HEK293 (cell line): ENCODE measurements around the gene YBX3.

Source experiments
- CTCF ChIA-PET: fragments of 350-600 bp; formaldehyde crosslinking; extraction: SDS; loops from one replicate; lab custom pipeline; 2021; ENCODE audit warnings: antibody characterized with exemption; lab: Yijun Ruan, JAX
- POLR2A ChIA-PET: fragments of 300-600 bp; formaldehyde crosslinking; extraction: SDS; loops from one replicate; lab custom pipeline; 2020; ENCODE audit warnings: antibody characterized with exemption, inconsistent platforms; lab: Yijun Ruan, JAX
- H3K27ac ChIP-seq: fragments of 200-500 bp; sonication (Bioruptor generic); 2 replicates; pipeline ENCODE4 v1.5.1; 2014; ENCODE audit warnings: low read depth, low read length, control low read depth, inconsistent platforms; ENCODE audit errors: extremely low read depth
- H3K36me3 ChIP-seq, 2 experiments: fragments of 200-500 bp in 1 of 2; sonication (Bioruptor generic) in 1 of 2; 1 replicate in 1 of 2; 2 replicates in 1 of 2; pipeline ENCODE4 v1.5.1; 2014 to 2017; ENCODE audit warnings: inconsistent platforms in 2 of 2, low read length in 2 of 2; ENCODE audit not compliant: control insufficient read depth in 2 of 2, insufficient read depth in 1 of 2
- H3K4me1 ChIP-seq: fragments of 200-500 bp; sonication (Bioruptor generic); 2 replicates; pipeline ENCODE4 v1.5.1; 2014; ENCODE audit warnings: mild to moderate bottlenecking, low read length, inconsistent platforms; ENCODE audit not compliant: control insufficient read depth, insufficient read depth
- H3K4me3 ChIP-seq: 2 replicates; pipeline ENCODE4 v1.5.1; 2011; ENCODE audit warnings: low read depth, mild to moderate bottlenecking, control low read depth, low read length, moderate library complexity
- H3K9me3 ChIP-seq: fragments of 200-500 bp; sonication (Bioruptor generic); 2 replicates; pipeline ENCODE4 v1.5.1; 2014; ENCODE audit warnings: low read depth, low read length, inconsistent platforms; ENCODE audit not compliant: control insufficient read depth, insufficient read depth
- MEIS1 ChIP-seq: sonication (generic); formaldehyde crosslinking; IDR thresholded peaks from 2 replicates; pipeline ENCODE4 v1.8.1; 2022; ENCODE audit warnings: missing genetic modification reagents, mild to moderate bottlenecking, borderline replicate concordance
- PRDM1 ChIP-seq: fragments of 450-650 bp; formaldehyde crosslinking; IDR thresholded peaks from 2 replicates; pipeline ENCODE4; 2016; ENCODE audit warnings: missing biosample characterization, missing genetic modification characterization
- PRDM4 ChIP-seq: fragments of 450-650 bp; formaldehyde crosslinking; IDR thresholded peaks from 2 replicates; pipeline ENCODE4 v1.5.1; 2017; ENCODE audit warnings: missing biosample characterization, missing genetic modification characterization
- SCRT1 ChIP-seq: fragments of 450-650 bp; formaldehyde crosslinking; IDR thresholded peaks from 2 replicates; pipeline ENCODE4 v1.5.1; 2016; ENCODE audit warnings: missing biosample characterization, missing genetic modification characterization, borderline replicate concordance
- SCRT2 ChIP-seq: fragments of 450-650 bp; formaldehyde crosslinking; IDR thresholded peaks from 2 replicates; pipeline ENCODE4 v1.5.1; 2016; ENCODE audit warnings: missing biosample characterization, missing genetic modification characterization
- ZBTB17 ChIP-seq: fragments of 450-650 bp; formaldehyde crosslinking; IDR thresholded peaks from 2 replicates; pipeline ENCODE4 v1.5.1; 2016; ENCODE audit warnings: missing biosample characterization, missing genetic modification characterization
- ZBTB48 ChIP-seq: fragments of 450-650 bp; formaldehyde crosslinking; IDR thresholded peaks from 2 replicates; pipeline ENCODE4 v1.5.1; 2016; ENCODE audit warnings: missing biosample characterization, missing genetic modification characterization
- ZNF174 ChIP-seq: fragments of 450-650 bp; formaldehyde crosslinking; IDR thresholded peaks from 2 replicates; pipeline ENCODE4 v1.5.0; 2017; ENCODE audit warnings: missing biosample characterization, mild to moderate bottlenecking, missing genetic modification characterization
- ZNF18 ChIP-seq: fragments of 450-650 bp; formaldehyde crosslinking; IDR thresholded peaks from 2 replicates; pipeline ENCODE4 v1.5.1; 2016; ENCODE audit warnings: missing biosample characterization, missing genetic modification characterization
- ZNF311 ChIP-seq: fragments of 450-650 bp; formaldehyde crosslinking; IDR thresholded peaks from 2 replicates; pipeline ENCODE4 v1.5.1; 2017; ENCODE audit warnings: missing biosample characterization, missing genetic modification characterization, borderline replicate concordance
- ZNF510 ChIP-seq: fragments of 450-650 bp; formaldehyde crosslinking; IDR thresholded peaks from 2 replicates; pipeline ENCODE4 v1.5.1; 2018; ENCODE audit warnings: mild to moderate bottlenecking, missing genetic modification characterization, missing biosample characterization; ENCODE audit not compliant: insufficient replicate concordance
- ZNF561 ChIP-seq: fragments of 450-650 bp; IDR thresholded peaks from 2 replicates; pipeline ENCODE4 v1.5.1; 2018; ENCODE audit warnings: missing biosample characterization, missing genetic modification characterization, borderline replicate concordance
- ZNF707 ChIP-seq: fragments of 450-650 bp; formaldehyde crosslinking; IDR thresholded peaks from 2 replicates; pipeline ENCODE4 v1.5.1; 2016; ENCODE audit warnings: missing biosample characterization, missing genetic modification characterization
- ZNF791 ChIP-seq: fragments of 450-650 bp; formaldehyde crosslinking; IDR thresholded peaks from 2 replicates; pipeline ENCODE4 v1.5.1; 2016; ENCODE audit warnings: missing biosample characterization, missing genetic modification characterization
- ZSCAN30 ChIP-seq: fragments of 450-650 bp; IDR thresholded peaks from 2 replicates; pipeline ENCODE4 v1.5.1; 2018; ENCODE audit warnings: missing biosample characterization, mild to moderate bottlenecking, missing genetic modification characterization, moderate library complexity
- TF ChIP-seq, protein P1 (sequence below): fragments of 450-650 bp; formaldehyde crosslinking; IDR thresholded peaks from 2 replicates; pipeline ENCODE4 v1.5.1; 2016; ENCODE audit warnings: missing biosample characterization, missing genetic modification characterization
- TF ChIP-seq, protein P2 (sequence below): fragments of 450-650 bp; formaldehyde crosslinking; IDR thresholded peaks from 2 replicates; pipeline ENCODE4 v1.5.1; 2016; ENCODE audit warnings: missing biosample characterization, missing genetic modification characterization
- TF ChIP-seq, protein P3 (sequence below): fragments of 450-650 bp; formaldehyde crosslinking; IDR thresholded peaks from 2 replicates; pipeline ENCODE4 v1.5.1; 2017; ENCODE audit warnings: missing biosample characterization, missing genetic modification characterization
- TF ChIP-seq, protein P4 (sequence below): fragments of 450-650 bp; formaldehyde crosslinking; conservative IDR thresholded peaks from 2 replicates; pipeline ENCODE4 v1.5.1; 2016; ENCODE audit warnings: low read depth, missing biosample characterization, missing genetic modification characterization

Gene YBX3

DNA sequence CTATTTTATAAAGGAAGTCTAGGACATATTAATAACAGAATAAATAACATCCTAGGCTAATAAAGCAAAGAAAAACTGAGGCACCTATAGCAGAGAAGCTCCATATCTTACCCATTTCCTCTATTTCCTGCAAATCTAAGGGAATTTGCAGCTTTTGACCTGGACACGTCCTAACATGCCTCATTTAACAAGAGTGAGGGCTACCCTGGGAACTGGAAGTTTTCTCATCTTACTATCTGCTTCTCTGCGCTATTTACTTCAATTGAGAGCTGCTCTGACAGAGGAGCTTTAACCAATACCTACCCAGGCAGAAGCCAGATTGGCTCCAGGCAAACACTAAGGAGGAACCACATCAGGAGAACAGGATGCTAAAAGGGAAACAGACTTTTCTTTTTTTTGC lies 5.7 kb downstream of the YBX3 start:
- Histone ChIP-seq H3K4me3 (peak overlapping the region; percentile 18), H3K9me3 (no peaks in the 10 kb centered on the region), H3K36me3 (peaks cover 30 to 39% of the 10 kb centered on the region in 2 experiments), H3K4me1 (peaks cover 36% of the 10 kb centered on the region), H3K27ac (peak overlapping the region; percentile 66)
- POLR2A ChIA-PET, result interaction anchor here (0.5 to 1.6 kb wide), 5 partner anchors 9 to 505 kb away, joined by 3 to 4 read pairs (median 3); partner anchors contain the start of genes GABARAPL1 and MAGOHB
- CTCF ChIA-PET, result interaction anchor here (0.9 to 1.0 kb wide), 2 partner anchors 32 to 33 kb away, joined by 3 to 4 read pairs; no protein-coding TSS in a partner anchor
- TF ChIP-seq ZBTB48 (tag by site-specific recombination) (no peak), ZNF791 (tag by site-specific recombination) (no peak), ZNF510 (peak; percentile 32), PRDM1 (tag by site-specific recombination) (peak; percentile 78), ZNF561 (tag by site-specific recombination) (peak; percentile 35; the same call in 1 of the 2 replicates), PRDM4 (tag by site-specific recombination) (0 out of 2 replicates have a peak, but pooled peaks have one; percentile 10), ZSCAN30 (tag by site-specific recombination) (no peak), ZBTB17 (peak; percentile 47; the same call in 1 of the 2 replicates), SCRT1 (tag by site-specific recombination) (no peak), ZNF174 (tag by site-specific recombination) (no peak)
- TF ChIP-seq, protein P1, sequence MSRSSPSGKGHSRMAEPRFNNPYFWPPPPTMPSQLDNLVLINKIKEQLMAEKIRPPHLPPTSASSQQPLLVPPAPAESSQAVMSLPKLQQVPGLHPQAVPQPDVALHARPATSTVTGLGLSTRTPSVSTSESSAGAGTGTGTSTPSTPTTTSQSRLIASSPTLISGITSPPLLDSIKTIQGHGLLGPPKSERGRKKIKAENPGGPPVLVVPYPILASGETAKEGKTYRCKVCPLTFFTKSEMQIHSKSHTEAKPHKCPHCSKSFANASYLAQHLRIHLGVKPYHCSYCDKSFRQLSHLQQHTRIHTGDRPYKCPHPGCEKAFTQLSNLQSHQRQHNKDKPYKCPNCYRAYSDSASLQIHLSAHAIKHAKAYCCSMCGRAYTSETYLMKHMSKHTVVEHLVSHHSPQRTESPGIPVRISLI (tag by site-specific recombination), result no peak
- TF ChIP-seq, protein P2, sequence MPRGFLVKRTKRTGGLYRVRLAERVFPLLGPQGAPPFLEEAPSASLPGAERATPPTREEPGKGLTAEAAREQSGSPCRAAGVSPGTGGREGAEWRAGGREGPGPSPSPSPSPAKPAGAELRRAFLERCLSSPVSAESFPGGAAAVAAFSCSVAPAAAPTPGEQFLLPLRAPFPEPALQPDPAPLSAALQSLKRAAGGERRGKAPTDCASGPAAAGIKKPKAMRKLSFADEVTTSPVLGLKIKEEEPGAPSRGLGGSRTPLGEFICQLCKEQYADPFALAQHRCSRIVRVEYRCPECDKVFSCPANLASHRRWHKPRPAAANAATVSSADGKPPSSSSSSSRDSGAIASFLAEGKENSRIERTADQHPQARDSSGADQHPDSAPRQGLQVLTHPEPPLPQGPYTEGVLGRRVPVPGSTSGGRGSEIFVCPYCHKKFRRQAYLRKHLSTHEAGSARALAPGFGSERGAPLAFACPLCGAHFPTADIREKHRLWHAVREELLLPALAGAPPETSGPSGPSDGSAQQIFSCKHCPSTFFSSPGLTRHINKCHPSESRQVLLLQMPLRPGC, result peak; percentile 72

DNA sequence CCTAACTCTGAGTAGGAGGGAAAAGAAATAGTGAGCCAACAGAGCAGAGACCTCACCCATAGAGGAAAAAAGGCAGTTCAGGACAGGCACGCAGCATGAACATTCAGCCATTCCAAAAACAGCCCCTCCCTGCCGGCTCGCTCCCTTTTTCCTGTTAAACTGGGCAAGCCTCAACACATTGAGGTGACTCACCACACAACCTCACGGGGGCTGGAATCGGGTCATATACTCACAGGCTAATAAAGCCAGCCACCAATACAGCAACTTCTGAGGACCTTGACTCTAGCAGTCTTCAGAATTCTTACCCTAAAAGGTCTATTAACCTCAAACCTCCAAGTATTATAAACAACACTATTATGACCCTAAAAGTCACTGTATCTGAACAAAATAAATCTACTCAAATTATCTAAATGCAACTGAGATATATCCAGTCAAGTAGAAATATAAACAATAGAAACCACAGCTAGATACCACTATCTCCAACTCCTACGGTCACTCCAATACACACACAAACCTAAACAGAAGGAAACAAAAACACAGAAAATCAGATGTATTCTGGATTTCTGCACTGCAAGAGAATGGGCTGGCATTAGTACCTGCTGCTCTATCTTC lies 6.3 kb downstream of the YBX3 start:
- Histone ChIP-seq H3K27ac (peak overlapping the region; percentile 66), H3K9me3 (no peaks in the 10 kb centered on the region), H3K4me3 (peak overlapping the region; percentile 10), H3K36me3 (peaks cover 36 to 45% of the 10 kb centered on the region in 2 experiments), H3K4me1 (peaks cover 36% of the 10 kb centered on the region)
- POLR2A ChIA-PET, result interaction anchor here (1.3 to 1.6 kb wide), 4 partner anchors 9 to 504 kb away, joined by 3 to 4 read pairs (median 4); partner anchors contain the start of genes GABARAPL1 and MAGOHB
- CTCF ChIA-PET, result interaction anchor here (0.9 to 1.0 kb wide), 2 partner anchors 33 to 34 kb away, joined by 3 to 4 read pairs; no protein-coding TSS in a partner anchor
- TF ChIP-seq SCRT2 (tag by site-specific recombination) (peak; percentile 42; the same call in 1 of the 2 replicates), ZNF311 (tag by site-specific recombination) (no peak), ZNF18 (tag by site-specific recombination) (peak; percentile 51; the same call in 1 of the 2 replicates), ZNF707 (no peak), MEIS1 (no peak)
- TF ChIP-seq, protein P3, sequence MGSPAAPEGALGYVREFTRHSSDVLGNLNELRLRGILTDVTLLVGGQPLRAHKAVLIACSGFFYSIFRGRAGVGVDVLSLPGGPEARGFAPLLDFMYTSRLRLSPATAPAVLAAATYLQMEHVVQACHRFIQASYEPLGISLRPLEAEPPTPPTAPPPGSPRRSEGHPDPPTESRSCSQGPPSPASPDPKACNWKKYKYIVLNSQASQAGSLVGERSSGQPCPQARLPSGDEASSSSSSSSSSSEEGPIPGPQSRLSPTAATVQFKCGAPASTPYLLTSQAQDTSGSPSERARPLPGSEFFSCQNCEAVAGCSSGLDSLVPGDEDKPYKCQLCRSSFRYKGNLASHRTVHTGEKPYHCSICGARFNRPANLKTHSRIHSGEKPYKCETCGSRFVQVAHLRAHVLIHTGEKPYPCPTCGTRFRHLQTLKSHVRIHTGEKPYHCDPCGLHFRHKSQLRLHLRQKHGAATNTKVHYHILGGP (tag by site-specific recombination), result no peak
- TF ChIP-seq, protein P4, sequence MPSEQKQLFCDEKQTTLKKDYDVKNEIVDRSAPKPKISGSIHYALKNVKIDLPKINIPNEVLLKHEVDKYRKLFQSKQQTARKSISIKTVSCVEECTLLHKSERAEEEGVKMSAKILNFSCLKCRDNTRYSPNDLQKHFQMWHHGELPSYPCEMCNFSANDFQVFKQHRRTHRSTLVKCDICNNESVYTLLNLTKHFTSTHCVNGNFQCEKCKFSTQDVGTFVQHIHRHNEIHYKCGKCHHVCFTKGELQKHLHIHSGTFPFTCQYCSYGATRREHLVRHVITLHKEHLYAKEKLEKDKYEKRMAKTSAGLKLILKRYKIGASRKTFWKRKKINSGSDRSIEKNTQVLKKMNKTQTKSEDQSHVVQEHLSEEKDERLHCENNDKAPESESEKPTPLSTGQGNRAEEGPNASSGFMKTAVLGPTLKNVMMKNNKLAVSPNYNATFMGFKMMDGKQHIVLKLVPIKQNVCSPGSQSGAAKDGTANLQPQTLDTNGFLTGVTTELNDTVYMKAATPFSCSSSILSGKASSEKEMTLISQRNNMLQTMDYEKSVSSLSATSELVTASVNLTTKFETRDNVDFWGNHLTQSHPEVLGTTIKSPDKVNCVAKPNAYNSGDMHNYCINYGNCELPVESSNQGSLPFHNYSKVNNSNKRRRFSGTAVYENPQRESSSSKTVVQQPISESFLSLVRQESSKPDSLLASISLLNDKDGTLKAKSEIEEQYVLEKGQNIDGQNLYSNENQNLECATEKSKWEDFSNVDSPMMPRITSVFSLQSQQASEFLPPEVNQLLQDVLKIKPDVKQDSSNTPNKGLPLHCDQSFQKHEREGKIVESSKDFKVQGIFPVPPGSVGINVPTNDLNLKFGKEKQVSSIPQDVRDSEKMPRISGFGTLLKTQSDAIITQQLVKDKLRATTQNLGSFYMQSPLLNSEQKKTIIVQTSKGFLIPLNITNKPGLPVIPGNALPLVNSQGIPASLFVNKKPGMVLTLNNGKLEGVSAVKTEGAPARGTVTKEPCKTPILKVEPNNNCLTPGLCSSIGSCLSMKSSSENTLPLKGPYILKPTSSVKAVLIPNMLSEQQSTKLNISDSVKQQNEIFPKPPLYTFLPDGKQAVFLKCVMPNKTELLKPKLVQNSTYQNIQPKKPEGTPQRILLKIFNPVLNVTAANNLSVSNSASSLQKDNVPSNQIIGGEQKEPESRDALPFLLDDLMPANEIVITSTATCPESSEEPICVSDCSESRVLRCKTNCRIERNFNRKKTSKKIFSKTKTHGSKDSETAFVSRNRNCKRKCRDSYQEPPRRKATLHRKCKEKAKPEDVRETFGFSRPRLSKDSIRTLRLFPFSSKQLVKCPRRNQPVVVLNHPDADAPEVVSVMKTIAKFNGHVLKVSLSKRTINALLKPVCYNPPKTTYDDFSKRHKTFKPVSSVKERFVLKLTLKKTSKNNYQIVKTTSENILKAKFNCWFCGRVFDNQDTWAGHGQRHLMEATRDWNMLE (tag by site-specific recombination), result 0 out of 2 replicates have a peak, but pooled peaks have one; percentile 13
